CD4-positive, alpha-beta T cell treated with Interleukin-15 for 4 hours (primary cell): ENCODE data around the gene RNF5.
A peak's percentile ranks its signal among the peaks of the same experiment; 100 is the strongest.

Experiments
- DNase-seq: peaks from one replicate; pipeline ENCODE4 v3.0.0-alpha.2; 2020; ENCODE audit warnings: low spot score

The RNF5 gene

DNA sequence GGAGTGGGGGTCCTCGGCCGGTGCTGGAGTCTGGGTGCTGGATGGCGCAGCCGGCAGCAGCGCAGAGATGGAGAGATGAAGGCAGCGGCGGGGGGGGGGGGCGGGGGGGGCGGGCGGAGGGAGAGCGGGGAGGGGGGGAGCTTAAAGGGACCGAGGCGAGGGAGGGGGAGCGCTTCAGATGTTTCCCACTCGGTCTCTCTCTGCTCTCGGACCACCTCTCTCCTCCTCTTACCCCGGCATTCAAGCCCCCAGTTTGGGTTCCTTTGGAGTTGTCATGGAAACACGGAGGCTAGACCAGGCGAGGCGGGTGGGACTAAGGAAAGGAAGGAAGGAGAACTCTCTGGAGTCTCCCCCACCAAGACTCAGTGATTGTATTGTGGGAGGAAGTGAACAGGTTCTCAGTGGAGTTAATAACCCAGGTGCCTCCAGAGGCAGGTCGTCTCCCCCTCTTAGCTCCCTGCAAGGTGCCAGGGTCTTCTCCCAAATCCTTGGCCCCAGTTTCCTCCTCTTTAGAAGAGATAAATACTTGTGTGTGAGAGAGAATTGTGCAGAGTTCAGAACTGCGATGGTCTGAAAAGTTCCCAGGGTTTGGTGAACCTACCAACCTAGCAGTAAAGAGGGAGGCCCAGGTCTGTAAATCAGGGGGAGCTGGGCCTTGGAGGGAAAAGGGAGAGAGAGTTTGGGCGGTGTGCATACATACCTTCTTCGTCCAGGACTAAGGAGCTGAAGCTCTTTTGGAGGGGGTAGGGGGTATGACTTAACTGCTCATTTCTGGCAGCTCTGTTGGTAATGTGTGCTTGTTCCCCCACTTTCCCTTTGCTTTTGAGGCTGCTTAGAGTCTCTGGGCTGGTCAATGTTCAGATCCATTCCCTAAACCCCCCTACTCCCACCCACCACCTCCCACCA is 26.1 kb upstream of the RNF5 start, which contains the start of gene PRRT1:
TSS of gene PRRT1 (minus strand) at position 77 of the 906 bp plus-strand sequence. CDS start 112 bp downstream, outside the sequence.
- DNase-seq = no peak

DNA sequence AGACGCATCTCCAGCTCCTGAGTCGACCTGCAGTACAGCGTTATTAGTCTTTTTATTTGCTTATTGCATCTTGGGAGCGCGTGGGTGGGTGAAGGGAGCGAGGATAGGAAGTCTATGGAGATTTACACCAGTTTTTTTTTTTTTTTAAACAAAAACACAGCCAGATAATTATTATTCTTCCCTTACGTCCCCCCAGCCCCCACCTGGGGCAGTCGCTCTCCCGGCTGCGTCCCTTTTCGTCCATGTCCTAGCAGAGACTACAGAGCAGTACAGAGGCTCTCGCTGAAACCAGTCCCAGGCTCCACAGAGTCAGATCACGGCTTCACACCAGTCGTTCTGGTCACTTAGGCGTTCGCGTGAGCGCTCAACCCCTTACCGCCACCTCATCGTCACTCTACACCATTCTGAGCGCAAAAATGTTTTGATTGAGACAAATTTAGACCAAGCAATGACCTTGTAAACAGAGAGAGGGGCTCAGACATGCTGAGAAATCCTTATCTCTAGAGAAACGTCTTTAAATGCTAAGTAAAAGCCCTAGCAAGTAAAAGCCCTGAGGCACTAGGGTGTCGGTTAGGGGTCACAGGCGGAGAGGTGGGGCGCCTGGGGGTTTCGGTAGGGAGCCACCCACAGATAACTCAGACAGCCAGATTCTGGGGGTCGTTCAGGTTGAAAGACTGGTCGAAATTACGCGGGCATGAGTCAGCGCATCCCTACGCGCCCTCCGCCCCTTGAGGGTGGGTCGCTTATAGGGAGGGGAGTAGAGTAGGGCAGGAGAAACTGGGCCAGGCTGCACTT is 25.2 kb upstream of the RNF5 start:
- no peak for DNase-seq

DNA sequence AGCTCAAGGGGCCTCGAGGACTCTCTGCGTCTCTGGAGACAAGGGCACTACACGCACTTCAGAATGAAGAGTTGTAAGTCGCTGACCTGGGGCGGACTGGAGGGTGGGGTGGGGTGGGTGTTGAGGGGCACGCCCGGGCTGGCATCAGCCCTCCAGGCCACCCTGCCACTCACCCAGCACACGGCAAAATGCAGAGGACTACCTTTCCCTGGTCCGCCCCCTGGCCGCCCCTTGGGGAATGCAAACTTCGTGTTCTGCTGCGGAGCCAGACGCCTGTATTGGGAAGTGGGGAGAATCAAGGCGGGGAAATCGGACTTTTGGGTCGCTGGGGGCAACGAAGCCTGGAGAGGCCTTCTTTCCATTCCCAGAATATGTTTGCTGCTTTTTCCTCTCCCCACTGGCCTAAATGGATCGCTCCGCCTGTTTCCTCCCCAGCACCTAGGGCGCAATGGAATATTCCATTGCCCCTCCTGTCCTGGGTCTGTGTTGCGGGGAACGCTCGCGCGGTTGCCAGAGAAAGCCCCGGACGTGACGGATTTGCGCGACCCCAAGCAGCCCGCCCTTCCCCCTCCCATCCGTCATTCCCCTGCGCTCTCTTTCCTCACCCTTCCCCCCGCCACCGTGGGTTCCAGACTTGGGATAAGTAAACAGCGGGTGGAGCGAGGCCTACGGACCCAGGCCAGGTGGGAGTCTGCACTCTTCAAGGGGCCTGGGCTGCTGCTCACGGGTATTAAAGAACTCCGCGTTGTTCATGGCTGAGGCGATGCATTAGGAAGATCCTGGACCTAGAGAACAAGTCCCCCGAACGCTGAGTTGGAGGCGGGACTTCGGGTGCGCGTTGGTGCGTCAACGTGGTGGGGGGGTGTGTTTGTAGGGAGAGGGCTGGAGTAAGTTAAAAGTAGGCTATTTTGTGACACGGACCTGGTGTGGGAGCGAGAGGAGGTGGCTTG is 24.4 kb upstream of the RNF5 start, which contains the start of gene PPT2:
TSS of gene PPT2 (plus strand) at position 578 of the 950 bp plus-strand sequence. CDS start 454 bp downstream, outside the sequence.
- DNase-seq = peak; percentile 57

DNA sequence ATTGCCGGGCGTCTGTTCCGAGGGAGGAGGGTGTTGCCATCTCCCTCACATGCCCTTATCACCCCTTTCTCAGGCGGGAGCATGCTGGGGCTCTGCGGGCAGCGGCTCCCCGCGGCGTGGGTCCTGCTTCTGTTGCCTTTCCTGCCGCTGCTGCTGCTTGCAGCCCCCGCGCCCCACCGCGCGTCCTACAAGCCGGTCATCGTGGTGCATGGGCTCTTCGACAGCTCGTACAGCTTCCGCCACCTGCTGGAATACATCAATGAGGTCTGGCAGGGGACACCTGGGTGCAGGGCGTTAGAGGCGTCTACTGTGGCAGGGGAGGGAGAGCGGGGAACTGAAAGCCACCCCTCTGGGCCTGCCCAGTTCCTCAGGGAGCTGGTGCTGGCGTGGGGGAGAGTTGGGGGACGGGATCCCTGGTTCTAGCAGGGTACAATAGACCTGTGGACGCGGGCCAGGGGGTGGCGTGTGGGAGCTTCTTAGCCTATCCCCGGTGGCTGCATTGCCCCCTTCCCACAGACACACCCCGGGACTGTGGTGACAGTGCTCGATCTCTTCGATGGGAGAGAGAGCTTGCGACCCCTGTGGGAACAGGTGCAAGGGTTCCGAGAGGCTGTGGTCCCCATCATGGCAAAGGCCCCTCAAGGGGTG is 23.6 kb upstream of the RNF5 start:
- DNase-seq = peak; percentile 69

DNA sequence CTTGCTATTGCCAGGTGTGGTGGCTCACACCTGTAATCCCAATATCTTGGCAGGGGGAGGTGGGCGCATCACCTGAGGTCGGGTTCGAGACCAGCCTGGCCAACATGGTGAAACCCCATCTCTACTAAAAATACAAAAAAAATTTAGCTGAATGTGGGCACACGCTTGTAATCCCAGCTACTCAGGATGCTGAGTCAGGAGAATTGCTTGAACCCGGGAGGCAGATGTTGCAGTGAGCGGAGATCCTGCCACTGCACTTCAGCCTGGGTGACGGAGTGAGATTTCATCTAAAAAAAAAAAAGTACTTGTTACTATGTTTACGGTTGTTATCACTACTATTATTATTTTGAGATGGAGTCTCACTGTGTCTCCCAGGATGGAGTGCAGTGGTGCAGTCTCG is 21.3 kb upstream of the RNF5 start:
- no peak for DNase-seq

DNA sequence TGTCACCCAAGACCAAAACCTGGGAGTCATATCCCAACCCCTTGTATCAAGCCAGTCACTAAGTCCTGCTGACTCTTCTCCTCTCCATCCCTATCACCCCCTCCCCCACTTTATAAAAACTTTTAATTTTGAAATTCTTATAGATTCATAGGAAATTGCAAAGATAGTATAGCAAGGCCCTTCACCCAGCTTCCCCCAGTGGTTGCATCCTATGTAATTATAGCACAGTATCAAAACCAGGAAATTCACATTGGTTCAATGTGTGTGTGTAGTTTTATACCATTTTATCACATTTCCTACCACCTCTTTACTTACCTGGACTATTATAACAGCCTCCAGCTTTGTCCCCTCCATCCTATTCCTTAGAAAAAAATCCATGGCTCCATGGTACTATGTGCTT is 20.2 kb upstream of the RNF5 start:
- no peak for DNase-seq

DNA sequence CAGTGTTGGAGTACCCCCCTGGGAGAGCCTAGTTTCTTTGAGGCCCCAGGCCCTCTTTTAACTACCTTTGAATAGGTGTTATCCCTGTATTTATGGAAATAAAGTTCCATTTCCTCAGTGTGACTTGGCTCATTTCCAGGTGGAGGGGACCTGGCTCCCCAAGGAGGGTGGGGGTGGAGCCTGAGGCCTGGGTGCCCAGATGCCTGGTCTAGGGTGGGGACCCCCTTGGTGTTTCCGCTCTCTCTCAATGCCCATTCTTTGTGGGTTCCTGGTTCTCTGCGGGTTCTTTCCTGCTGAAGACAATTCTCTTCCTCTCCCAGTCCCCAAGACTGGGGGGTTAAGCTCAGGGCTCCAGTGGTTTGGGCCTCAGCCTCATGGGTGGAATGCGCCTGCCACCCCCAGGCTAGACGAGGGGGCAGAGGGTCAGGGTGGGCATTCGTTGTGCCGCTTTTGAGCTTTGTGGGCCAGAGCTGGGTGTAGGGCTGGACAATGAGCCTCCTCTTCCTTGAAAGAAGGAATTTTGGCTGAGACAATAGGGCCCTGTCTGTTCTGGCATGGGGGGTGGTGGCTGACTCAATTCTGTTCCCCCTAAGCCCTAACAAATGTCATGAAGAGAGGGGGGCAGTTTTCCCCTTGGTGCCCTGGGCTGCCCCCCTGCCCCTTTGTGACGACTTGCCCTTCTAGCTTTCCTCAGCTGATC is 14.5 kb upstream of the RNF5 start:
- DNase-seq = no peak

DNA sequence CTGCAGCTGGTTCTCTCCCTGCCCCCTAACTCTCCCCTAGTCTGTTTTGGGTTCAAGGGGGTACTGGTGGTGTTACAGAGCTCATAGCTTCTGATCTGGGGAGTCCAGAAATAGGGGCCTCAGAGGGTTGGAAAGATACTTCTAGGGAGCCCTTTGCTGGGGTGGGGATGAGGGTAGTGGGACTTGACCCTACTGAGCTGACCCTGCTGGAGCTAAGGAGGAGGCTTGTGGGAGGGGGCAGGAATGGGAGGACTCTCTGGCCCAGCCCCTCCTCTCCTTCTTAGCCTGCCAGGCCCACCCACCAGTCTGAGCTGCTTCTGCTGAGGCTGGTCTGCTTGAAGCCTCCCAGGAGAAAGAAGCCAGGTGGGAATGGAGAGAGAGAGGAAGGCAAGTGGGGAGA is 13.9 kb upstream of the RNF5 start, which contains the start of gene EGFL8:
TSS of gene EGFL8 (plus strand) at position 301 of the 400 bp plus-strand sequence. CDS start 1,571 bp downstream, outside the sequence.
- DNase-seq = no peak

DNA sequence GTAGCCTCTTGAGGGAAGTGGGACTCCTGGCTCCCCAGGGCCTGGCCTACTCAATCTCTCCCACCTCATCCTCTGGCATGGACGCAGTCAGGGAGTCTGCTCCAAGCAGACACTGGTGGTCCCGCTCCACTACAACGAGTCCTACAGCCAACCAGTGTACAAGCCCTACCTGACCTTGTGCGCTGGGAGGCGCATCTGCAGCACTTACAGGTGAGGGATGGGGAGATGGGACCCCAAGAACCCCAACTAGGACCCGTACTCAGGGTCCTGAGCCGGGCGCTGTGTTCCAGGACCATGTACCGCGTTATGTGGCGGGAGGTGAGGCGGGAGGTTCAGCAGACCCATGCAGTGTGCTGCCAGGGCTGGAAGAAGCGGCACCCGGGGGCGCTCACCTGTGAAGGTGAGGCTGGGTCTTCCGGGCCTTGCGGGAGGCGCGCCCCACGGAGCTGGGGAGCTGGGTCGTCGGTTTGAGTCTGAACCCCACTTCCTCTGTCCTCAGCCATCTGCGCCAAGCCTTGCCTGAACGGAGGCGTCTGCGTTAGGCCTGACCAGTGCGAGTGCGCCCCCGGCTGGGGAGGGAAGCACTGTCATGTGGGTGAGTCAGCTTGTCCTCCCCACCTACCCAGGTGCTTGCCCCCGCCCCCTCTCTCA is 11.7 kb upstream of the RNF5 start:
- DNase-seq = no peak

DNA sequence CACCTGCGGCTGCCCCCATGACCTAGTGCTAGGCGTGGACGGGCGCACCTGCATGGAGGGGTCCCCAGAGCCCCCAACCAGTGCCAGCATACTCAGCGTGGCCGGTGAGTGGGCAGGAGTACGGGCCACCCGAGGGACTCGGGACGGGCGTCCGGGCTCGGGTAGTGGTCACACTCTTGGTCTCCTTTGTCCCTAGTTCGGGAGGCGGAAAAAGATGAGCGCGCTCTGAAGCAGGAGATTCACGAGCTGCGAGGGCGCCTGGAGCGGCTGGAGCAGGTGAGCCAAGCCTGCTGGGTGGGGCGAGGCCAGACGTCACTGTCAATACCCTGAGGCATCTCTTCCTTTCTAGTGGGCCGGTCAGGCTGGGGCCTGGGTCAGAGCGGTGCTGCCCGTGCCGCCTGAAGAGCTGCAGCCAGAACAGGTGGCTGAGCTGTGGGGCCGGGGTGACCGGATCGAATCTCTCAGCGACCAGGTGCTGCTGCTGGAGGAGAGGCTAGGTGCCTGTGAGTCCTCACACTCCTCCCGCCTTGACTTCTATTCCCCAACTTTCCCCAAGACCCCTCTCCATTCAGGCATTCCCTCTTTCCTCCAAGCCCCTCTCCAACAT is 10.9 kb upstream of the RNF5 start:
- no peak for DNase-seq

DNA sequence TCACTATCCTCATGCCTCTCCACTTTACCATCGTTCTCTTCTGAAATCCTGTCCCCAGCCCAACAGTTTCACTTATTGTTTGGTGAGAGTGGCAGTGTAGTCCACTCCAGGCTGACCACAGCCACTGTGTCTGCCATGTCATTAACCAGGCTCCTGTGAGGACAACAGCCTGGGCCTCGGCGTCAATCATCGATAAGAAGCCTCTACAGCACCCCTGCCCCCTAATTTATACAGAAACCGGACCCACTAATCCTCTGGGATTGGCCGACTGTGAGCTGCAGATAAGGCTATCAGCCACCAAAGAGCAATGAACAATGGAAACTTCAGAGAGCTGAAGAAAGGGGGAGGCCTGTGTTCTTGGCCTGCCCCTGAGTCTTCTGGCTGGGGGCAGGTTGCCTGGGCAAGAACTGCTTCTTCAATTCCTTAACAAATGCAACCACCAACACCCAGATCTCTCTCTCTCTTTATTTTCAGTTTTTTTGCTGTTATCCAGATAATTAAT is 10.4 kb upstream of the RNF5 start:
- no peak for DNase-seq

DNA sequence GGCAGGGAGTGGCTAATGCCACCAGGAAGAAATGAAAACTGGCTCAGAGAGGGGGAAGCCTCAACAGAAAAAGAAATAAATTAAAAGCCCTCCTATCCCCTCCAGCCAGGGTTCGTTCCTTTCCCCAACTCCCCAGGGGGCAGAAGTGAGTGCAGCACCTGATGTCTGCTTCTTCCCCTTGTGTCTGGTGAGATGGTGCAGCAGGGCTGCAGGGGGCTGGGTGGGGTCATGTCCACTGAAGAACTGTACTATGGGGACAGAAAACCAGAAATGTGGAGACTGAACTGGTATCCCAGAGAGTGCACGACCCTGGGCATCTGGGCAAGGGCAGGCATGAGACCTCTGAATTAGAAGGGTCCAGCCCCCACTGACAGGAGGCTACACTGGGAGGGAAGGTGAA is 9.9 kb upstream of the RNF5 start:
- DNase-seq = no peak

DNA sequence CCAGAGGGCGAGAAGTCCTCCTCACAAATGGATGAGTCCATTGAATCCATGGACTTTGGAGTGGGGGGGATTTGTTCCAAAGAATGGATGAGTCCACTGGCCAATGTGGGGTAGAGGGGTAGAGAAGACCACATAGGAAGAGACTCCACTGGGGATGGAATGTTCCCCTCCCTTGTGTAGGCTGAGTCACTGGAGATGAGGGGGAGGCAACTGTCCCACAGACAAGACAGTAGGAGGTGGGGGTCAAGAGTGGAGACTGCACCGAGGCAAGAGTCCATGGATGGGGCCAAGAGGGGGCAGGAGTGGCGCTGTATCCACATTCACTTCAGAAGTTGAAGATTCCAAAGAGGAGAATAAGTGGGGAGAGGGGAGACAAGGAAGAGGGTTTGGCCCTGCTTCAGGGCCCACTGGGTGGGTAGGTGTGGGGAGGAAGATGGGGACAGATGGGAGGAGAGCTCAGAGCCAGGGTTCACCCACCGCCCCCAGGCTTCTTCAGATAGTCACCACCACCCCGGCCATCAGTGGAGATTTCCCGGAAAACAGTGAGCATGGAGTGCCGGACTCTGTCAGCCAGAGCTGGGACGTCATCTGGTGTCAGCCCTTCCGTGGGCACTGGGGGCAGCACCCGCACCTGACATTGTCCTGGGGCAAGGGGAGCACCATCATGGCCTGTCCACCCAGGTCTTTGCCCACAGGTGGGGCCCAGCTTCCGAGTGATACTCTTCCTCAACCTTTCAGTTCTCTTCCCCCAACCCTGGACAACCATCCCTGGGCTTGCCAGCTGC is 9.2 kb upstream of the RNF5 start:
- DNase-seq = no peak

DNA sequence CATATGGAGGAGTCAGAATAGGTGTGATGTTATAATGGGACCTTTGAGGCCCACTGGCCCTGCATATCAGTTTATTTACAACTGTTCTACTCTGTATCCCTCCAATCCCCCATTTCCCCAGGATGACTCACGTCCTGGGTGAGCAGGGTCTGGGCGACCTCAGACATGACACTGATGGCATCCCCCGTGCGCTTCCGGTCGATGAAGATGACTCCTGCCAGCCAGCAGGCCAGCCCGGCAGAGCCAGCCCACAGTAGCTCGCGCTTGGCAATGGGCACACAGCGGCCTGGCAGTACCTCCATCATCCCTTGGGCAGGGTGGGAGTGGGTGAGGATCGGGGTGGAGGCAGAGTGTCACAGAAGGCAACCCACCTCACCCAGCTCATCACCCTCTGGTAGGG is 7.9 kb upstream of the RNF5 start:
- DNase-seq = no peak

DNA sequence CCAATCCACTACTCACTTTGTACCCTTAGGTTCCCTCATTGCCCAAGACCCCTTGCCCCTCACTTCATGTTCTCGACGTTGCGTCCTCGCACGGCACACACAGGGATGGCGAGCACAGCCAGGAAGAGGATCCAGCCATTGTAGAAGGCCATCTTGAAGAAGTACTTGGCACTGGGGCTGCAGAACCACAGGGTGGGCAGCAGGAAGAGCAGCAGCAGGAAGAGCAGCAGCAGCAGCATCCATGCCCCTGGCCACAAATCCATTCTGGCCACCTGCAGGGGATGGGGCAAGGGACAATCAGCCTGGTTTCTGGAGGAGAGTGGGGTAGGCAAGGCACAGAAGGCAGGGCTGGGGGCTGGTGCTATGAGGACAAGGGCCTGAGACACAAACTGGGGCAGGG is 7.0 kb upstream of the RNF5 start:
- no peak for DNase-seq

DNA sequence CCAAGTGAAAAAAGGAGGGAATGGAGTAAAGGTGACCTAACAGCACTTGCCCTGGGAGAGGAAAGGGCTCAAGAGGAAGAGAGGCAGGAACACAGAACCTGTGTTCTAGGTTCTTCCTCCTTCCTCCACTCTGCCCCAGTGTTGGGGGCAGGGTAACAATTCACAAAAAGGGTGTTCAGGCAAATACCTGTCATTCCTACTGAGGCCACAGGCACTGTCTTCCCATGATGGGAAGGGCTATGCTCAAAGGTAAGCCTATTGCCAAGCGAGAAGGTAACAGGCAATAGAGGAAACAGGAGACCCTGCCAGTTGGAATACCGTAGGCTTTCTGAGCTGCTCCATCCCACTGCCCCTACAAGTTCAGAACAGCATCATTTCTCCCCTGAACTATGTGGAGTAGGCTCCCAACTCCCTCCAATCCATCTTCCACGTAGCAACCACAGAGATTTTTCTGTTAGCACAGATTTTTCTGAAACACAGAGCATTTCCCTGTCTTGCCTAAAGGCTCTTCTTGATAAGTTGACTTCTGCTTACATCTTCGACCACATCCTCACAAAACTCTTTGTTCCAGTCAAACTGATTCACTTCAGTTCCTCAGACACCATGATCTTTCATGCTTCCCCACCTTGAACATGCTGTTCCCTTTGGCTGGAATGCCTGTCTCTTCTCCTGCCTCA is 5.0 kb upstream of the RNF5 start:
- DNase-seq = no peak

DNA sequence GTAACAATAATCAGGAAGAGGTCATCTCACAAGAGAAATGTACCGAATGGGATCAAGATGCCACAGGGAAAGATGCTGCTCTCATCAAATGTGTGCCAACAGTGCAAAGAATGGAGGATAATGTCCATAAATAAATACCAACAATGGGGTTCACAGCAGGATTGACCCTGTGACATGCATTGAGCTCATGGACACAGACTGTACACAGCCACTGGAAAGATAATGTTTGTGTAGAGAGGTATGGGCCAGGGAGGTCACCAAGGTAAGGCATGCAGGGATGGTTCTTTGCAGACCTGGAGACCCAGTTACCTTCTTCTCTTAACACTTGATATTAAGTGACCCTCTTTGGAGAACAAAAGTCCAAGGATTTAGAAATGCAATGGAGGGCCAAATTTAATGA is 3.8 kb upstream of the RNF5 start:
- DNase-seq = no peak

DNA sequence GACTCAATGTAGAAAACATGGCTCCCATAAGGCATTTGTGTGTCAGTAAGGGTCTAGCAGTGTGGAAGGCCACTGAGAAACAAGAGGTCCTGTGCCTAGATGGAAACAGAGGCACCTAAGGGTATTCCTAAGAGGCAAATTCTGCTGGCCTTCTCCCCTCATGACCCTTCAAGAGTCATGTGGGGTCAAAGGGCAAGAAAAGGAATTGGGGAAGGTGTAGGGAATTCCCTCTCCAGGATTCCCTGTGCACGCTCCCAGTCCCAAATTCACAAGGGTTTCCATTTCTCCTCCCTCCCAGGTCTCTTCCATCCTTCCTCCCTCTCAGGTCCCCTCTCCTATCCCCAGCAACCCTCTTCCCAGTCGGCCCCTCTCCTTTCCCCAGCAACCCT is 2.9 kb upstream of the RNF5 start:
- no peak for DNase-seq
